ENCODE measurements around the gene ASPDH.

GRCh38 chr19:50507376-50507775, 6.3 kb downstream of the ASPDH start:
- TF ChIP-seq CTCF (conservative IDR thresholded peaks at IDR 0.05; ENCODE audit: low read depth, low read length) (no peak), SMC3 (IDR thresholded peaks at IDR 0.05; ENCODE audit: low read depth, low read length) (no peak), MAFK (IDR thresholded peaks at IDR 0.05; ENCODE audit: low read depth, low read length) (no peak), BHLHE40 (IDR thresholded peaks at IDR 0.05; ENCODE audit: low read depth, low read length) (no peak), POLR2A (IDR thresholded peaks at IDR 0.05; ENCODE audit: low read depth, low read length) (no peak), CHD1 (IDR thresholded peaks at IDR 0.05; ENCODE audit: low read depth, low read length) (no peak), RAD21 (IDR thresholded peaks at IDR 0.05; ENCODE audit: low read length) (no peak), RFX5 (IDR thresholded peaks at IDR 0.05; ENCODE audit: low read depth, low read length) (no peak), RCOR1 (IDR thresholded peaks at IDR 0.05; ENCODE audit: insufficient replicate concordance, low read length) (no peak), MAZ (IDR thresholded peaks at IDR 0.05; ENCODE audit: borderline replicate concordance, low read depth, low read length) (no peak), CEBPB (IDR thresholded peaks at IDR 0.05; ENCODE audit: low read depth, low read length) (no peak), ELK1 (IDR thresholded peaks at IDR 0.05; ENCODE audit: borderline replicate concordance, low read depth, low read length) (no peak)
- TF ChIP-seq, protein P1, sequence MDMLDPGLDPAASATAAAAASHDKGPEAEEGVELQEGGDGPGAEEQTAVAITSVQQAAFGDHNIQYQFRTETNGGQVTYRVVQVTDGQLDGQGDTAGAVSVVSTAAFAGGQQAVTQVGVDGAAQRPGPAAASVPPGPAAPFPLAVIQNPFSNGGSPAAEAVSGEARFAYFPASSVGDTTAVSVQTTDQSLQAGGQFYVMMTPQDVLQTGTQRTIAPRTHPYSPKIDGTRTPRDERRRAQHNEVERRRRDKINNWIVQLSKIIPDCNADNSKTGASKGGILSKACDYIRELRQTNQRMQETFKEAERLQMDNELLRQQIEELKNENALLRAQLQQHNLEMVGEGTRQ (IDR thresholded peaks at IDR 0.05; ENCODE audit: low read depth, low read length) = no peak
